GM21423 (cell line): ENCODE data around the gene LBH.

Experiments used
- ATAC-seq: cut with Tn5 transposase; IDR thresholded peaks from one replicate; pipeline ENCODE4 v1.9.1; 2021; ENCODE audit warnings: mild to moderate bottlenecking, moderate library complexity; ENCODE audit not compliant: unreplicated experiment

LBH gene

GRCh38 chr2:30216157-30216556 is 15.2 kb upstream of the LBH start:
- ATAC-seq: no peak

- ATAC-seq: no peak
Observed at GRCh38 chr2:30217644-30218337, 13.5 kb upstream of the LBH start.

GRCh38 chr2:30218338-30218713 is 13.0 kb upstream of the LBH start:
- no peak for ATAC-seq

- ATAC-seq: no peak
Observed at GRCh38 chr2:30218814-30219213, 12.5 kb upstream of the LBH start.

GRCh38 chr2:30219886-30220875 is 11.2 kb upstream of the LBH start:
- ATAC-seq: no peak

- ATAC-seq: no peak
Observed at GRCh38 chr2:30221531-30221930, 9.8 kb upstream of the LBH start.

GRCh38 chr2:30222031-30222430 is 9.3 kb upstream of the LBH start:
- no peak for ATAC-seq

GRCh38 chr2:30222636-30223360 is 8.5 kb upstream of the LBH start:
- no peak for ATAC-seq

GRCh38 chr2:30223413-30223874 is 7.9 kb upstream of the LBH start:
- peak; percentile 40 for ATAC-seq

GRCh38 chr2:30224151-30224550 is 7.2 kb upstream of the LBH start:
- ATAC-seq: no peak

- peak; percentile 60 for ATAC-seq
Observed at GRCh38 chr2:30225131-30225762, 6.1 kb upstream of the LBH start.

GRCh38 chr2:30226144-30227032 is 4.9 kb upstream of the LBH start:
- no peak for ATAC-seq

GRCh38 chr2:30229596-30229995 is 1.7 kb upstream of the LBH start:
- ATAC-seq: no peak

- peak; percentile 1 for ATAC-seq
Observed at GRCh38 chr2:30230497-30231211, 680 bp upstream of the LBH start.

GRCh38 chr2:30231996-30232800 is 864 bp downstream of the LBH start:
- peak; percentile 28 for ATAC-seq

- no peak for ATAC-seq
Observed at GRCh38 chr2:30232801-30233130, 1.4 kb downstream of the LBH start.

- ATAC-seq: no peak
Observed at GRCh38 chr2:30233271-30234009, 2.1 kb downstream of the LBH start.
